HepG2 (cell line): ENCODE results near the gene SAP25. TPM values are rescaled to one million over a fixed set of nuclear protein-coding genes. Genes with fewer than 3 reads are reported as not detected.

Source experiments
- CHCHD3 ChIP-seq: sonication (generic); formaldehyde crosslinking; IDR thresholded peaks from 2 replicates; pipeline ENCODE4 v1.8.0; 2022; ENCODE audit warnings: mild to moderate bottlenecking, missing genetic modification reagents, moderate library complexity
- HDAC6 ChIP-seq: fragments of 200-600 bp; sonication (generic); IDR thresholded peaks from 2 replicates; pipeline ENCODE4 v1.7.0; 2017; ENCODE audit warnings: mild to moderate bottlenecking, antibody characterized with exemption, low read length, low read depth
- KDM5A ChIP-seq: fragments of 200-600 bp; sonication (generic); IDR thresholded peaks from 2 replicates; pipeline ENCODE4 v1.7.0; 2018; ENCODE audit warnings: antibody characterized with exemption, mild to moderate bottlenecking, low read length, borderline replicate concordance
- MED8 ChIP-seq: sonication (generic); formaldehyde crosslinking; IDR thresholded peaks from 2 replicates; pipeline ENCODE4 v1.8.1; 2023; ENCODE audit warnings: mild to moderate bottlenecking, missing genetic modification reagents; ENCODE audit not compliant: insufficient replicate concordance
- POLR2AphosphoS5 ChIP-seq: IDR thresholded peaks from 2 replicates; pipeline ENCODE4 v1.6.1; 2012; ENCODE audit warnings: low read depth, low read length
- THAP11 ChIP-seq: IDR thresholded peaks from 2 replicates; pipeline ENCODE4 v1.6.1; 2016; ENCODE audit warnings: missing biosample characterization, missing genetic modification reagents
- TMF1 ChIP-seq: sonication (generic); formaldehyde crosslinking; IDR thresholded peaks from 2 replicates; pipeline ENCODE4 v1.8.1; 2022; ENCODE audit warnings: low read depth, missing genetic modification reagents
- ZNF234 ChIP-seq: sonication (generic); formaldehyde crosslinking; conservative IDR thresholded peaks from 2 replicates; pipeline ENCODE4 v1.5.1; 2020; ENCODE audit warnings: mild to moderate bottlenecking, missing genetic modification reagents
- ZNF354B ChIP-seq: sonication (generic); formaldehyde crosslinking; IDR thresholded peaks from 2 replicates; pipeline ENCODE4 v1.8.0; 2022; ENCODE audit warnings: mild to moderate bottlenecking, missing genetic modification reagents
- ZSCAN12 ChIP-seq: sonication (generic); formaldehyde crosslinking; IDR thresholded peaks from 2 replicates; pipeline ENCODE4 v1.9.0; 2021; ENCODE audit warnings: mild to moderate bottlenecking, missing genetic modification reagents
- polyA plus RNA-seq, 8 experiments: library from polyadenylated mRNA; depleted of rRNA in 3 of 8; stranded (reverse) in 7 of 8; unstranded in 1 of 8; fragments of >200 nt; fragmentation: Illumina TruSeq in 4 of 8; extraction: Trizol in 4 of 8; gene quantifications; 2 replicates each; pipeline versions ENCODE4 v1.2.1 to v1.2.3, GENCODE V29; 2011 to 2016; ENCODE audit warnings: low read depth in 4 of 8, missing spikeins in 1 of 8, mixed read lengths in 1 of 8; ENCODE audit not compliant: insufficient read depth in 1 of 8
- total RNA-seq, 5 experiments: library from RNA; depleted of rRNA; stranded (reverse); fragments of >200 nt; fragmentation: Illumina TruSeq; extraction: Trizol; gene quantifications; 2 replicates each; pipeline ENCODE4 v1.2.3, GENCODE V29; 2016; ENCODE audit warnings: low read depth in 1 of 5
- TF ChIP-seq, protein P1 (sequence below): fragments of 450-650 bp; IDR thresholded peaks from 2 replicates; pipeline ENCODE4 v1.6.1; 2017
- TF ChIP-seq, protein P2 (sequence below): sonication (generic); formaldehyde crosslinking; IDR thresholded peaks from 2 replicates; pipeline ENCODE4 v1.5.1; 2020; ENCODE audit warnings: mild to moderate bottlenecking, moderate library complexity, missing genetic modification reagents
- TF ChIP-seq, protein P3 (sequence below): sonication (generic); formaldehyde crosslinking; IDR thresholded peaks from 2 replicates; pipeline ENCODE4 v1.4.0; 2020; ENCODE audit warnings: missing genetic modification reagents
- TF ChIP-seq, protein P4 (sequence below): sonication (generic); formaldehyde crosslinking; IDR thresholded peaks from 2 replicates; pipeline ENCODE4 v1.9.0; 2021; ENCODE audit warnings: mild to moderate bottlenecking, missing genetic modification reagents
- TF ChIP-seq, protein P5 (sequence below): IDR thresholded peaks from 2 replicates; pipeline ENCODE4 v1.6.1; 2016; ENCODE audit warnings: mild to moderate bottlenecking
- TF ChIP-seq, protein P6 (sequence below): sonication (generic); formaldehyde crosslinking; IDR thresholded peaks from 2 replicates; pipeline ENCODE4 v1.5.0; 2020; ENCODE audit warnings: missing genetic modification reagents

The SAP25 gene
- total and polyA plus RNA-seq, 2 of the 13 experiments (the other 11 are each of a cell fraction or from before 2014, with no cell fraction given): 0.15 to 0.20 TPM

DNA sequence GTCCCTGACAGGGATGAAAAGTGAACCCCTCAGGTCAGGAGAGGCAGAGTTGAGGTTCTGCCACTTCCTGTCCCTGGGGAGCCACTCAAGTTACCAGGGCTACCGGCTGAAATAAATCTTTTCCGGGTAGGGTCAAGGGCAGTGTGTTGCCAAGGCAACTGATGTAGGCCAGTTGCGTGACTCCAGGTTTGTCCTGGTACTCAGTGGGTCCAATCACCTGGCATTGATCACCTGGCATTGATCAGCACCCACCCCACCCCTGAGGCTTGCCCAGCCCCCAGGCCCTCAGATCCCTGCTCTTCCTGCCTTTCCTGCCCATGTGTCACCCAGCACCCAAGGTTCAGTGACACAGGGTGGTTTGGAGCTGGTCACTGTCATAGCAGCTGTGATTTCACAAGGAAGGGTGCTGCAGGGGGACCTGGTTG is 5.9 kb downstream of the SAP25 start (continued):
- TF ChIP-seq TMF1 (CRISPR knock-in tag) (peak; percentile 77; the same call in 1 of the 2 replicates), MED8 (no peak), CHCHD3 (CRISPR knock-in tag) (no peak), ZSCAN12 (CRISPR knock-in tag) (no peak), POLR2AphosphoS5 (peak; percentile 52), KDM5A (no peak), ZNF354B (0 out of 2 replicates have a peak, but pooled peaks have one; percentile 24), THAP11 (CRISPR knock-in tag) (no peak), ZNF234 (CRISPR knock-in tag) (no peak), HDAC6 (no peak)
- TF ChIP-seq, protein P1, sequence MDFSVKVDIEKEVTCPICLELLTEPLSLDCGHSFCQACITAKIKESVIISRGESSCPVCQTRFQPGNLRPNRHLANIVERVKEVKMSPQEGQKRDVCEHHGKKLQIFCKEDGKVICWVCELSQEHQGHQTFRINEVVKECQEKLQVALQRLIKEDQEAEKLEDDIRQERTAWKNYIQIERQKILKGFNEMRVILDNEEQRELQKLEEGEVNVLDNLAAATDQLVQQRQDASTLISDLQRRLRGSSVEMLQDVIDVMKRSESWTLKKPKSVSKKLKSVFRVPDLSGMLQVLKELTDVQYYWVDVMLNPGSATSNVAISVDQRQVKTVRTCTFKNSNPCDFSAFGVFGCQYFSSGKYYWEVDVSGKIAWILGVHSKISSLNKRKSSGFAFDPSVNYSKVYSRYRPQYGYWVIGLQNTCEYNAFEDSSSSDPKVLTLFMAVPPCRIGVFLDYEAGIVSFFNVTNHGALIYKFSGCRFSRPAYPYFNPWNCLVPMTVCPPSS: no peak
- TF ChIP-seq, protein P2, sequence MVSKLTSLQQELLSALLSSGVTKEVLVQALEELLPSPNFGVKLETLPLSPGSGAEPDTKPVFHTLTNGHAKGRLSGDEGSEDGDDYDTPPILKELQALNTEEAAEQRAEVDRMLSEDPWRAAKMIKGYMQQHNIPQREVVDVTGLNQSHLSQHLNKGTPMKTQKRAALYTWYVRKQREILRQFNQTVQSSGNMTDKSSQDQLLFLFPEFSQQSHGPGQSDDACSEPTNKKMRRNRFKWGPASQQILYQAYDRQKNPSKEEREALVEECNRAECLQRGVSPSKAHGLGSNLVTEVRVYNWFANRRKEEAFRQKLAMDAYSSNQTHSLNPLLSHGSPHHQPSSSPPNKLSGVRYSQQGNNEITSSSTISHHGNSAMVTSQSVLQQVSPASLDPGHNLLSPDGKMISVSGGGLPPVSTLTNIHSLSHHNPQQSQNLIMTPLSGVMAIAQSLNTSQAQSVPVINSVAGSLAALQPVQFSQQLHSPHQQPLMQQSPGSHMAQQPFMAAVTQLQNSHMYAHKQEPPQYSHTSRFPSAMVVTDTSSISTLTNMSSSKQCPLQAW: no peak
- TF ChIP-seq, protein P3, sequence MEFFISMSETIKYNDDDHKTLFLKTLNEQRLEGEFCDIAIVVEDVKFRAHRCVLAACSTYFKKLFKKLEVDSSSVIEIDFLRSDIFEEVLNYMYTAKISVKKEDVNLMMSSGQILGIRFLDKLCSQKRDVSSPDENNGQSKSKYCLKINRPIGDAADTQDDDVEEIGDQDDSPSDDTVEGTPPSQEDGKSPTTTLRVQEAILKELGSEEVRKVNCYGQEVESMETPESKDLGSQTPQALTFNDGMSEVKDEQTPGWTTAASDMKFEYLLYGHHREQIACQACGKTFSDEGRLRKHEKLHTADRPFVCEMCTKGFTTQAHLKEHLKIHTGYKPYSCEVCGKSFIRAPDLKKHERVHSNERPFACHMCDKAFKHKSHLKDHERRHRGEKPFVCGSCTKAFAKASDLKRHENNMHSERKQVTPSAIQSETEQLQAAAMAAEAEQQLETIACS (CRISPR knock-in tag): 0 out of 2 replicates have a peak, but pooled peaks have one; percentile 16
- TF ChIP-seq, protein P4, sequence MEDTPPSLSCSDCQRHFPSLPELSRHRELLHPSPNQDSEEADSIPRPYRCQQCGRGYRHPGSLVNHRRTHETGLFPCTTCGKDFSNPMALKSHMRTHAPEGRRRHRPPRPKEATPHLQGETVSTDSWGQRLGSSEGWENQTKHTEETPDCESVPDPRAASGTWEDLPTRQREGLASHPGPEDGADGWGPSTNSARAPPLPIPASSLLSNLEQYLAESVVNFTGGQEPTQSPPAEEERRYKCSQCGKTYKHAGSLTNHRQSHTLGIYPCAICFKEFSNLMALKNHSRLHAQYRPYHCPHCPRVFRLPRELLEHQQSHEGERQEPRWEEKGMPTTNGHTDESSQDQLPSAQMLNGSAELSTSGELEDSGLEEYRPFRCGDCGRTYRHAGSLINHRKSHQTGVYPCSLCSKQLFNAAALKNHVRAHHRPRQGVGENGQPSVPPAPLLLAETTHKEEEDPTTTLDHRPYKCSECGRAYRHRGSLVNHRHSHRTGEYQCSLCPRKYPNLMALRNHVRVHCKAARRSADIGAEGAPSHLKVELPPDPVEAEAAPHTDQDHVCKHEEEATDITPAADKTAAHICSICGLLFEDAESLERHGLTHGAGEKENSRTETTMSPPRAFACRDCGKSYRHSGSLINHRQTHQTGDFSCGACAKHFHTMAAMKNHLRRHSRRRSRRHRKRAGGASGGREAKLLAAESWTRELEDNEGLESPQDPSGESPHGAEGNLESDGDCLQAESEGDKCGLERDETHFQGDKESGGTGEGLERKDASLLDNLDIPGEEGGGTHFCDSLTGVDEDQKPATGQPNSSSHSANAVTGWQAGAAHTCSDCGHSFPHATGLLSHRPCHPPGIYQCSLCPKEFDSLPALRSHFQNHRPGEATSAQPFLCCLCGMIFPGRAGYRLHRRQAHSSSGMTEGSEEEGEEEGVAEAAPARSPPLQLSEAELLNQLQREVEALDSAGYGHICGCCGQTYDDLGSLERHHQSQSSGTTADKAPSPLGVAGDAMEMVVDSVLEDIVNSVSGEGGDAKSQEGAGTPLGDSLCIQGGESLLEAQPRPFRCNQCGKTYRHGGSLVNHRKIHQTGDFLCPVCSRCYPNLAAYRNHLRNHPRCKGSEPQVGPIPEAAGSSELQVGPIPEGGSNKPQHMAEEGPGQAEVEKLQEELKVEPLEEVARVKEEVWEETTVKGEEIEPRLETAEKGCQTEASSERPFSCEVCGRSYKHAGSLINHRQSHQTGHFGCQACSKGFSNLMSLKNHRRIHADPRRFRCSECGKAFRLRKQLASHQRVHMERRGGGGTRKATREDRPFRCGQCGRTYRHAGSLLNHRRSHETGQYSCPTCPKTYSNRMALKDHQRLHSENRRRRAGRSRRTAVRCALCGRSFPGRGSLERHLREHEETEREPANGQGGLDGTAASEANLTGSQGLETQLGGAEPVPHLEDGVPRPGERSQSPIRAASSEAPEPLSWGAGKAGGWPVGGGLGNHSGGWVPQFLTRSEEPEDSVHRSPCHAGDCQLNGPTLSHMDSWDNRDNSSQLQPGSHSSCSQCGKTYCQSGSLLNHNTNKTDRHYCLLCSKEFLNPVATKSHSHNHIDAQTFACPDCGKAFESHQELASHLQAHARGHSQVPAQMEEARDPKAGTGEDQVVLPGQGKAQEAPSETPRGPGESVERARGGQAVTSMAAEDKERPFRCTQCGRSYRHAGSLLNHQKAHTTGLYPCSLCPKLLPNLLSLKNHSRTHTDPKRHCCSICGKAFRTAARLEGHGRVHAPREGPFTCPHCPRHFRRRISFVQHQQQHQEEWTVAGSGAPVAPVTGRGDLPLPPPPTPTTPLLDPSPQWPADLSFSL (CRISPR knock-in tag): no peak
- TF ChIP-seq, protein P5, sequence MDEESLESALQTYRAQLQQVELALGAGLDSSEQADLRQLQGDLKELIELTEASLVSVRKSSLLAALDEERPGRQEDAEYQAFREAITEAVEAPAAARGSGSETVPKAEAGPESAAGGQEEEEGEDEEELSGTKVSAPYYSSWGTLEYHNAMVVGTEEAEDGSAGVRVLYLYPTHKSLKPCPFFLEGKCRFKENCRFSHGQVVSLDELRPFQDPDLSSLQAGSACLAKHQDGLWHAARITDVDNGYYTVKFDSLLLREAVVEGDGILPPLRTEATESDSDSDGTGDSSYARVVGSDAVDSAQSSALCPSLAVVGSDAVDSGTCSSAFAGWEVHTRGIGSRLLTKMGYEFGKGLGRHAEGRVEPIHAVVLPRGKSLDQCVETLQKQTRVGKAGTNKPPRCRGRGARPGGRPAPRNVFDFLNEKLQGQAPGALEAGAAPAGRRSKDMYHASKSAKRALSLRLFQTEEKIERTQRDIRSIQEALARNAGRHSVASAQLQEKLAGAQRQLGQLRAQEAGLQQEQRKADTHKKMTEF (CRISPR knock-in tag): no peak
- TF ChIP-seq, protein P6, sequence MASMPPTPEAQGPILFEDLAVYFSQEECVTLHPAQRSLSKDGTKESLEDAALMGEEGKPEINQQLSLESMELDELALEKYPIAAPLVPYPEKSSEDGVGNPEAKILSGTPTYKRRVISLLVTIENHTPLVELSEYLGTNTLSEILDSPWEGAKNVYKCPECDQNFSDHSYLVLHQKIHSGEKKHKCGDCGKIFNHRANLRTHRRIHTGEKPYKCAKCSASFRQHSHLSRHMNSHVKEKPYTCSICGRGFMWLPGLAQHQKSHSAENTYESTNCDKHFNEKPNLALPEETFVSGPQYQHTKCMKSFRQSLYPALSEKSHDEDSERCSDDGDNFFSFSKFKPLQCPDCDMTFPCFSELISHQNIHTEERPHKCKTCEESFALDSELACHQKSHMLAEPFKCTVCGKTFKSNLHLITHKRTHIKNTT (CRISPR knock-in tag): no peak
